Measurements from ENCODE around the gene CEBPA.

GRCh38 chr19:33302974-33303790, 848 bp upstream of the CEBPA start:
- TF ChIP-seq CTCF (IDR thresholded peaks at IDR 0.05) (no peak), POLR2A (IDR thresholded peaks at IDR 0.05) (no peak)
